IMR-90 (cell line): ENCODE results near the gene SDR9C7.
A peak's percentile ranks its signal among the peaks of the same experiment; 100 is the strongest.

Experiments used
- CEBPB ChIP-seq: IDR thresholded peaks from 2 replicates; pipeline ENCODE4 v1.6.1; 2012; ENCODE audit warnings: low read depth, low read length, improper control_type of control experiment
- CTCF ChIP-seq: conservative IDR thresholded peaks from 2 replicates; pipeline ENCODE4 v1.5.1; 2012; ENCODE audit warnings: mild to moderate bottlenecking, low read depth, low read length, improper control_type of control experiment
- MAFK ChIP-seq: IDR thresholded peaks from 2 replicates; pipeline ENCODE4 v1.6.1; 2012; ENCODE audit warnings: low read depth, low read length, improper control_type of control experiment
- MAZ ChIP-seq: IDR thresholded peaks from 2 replicates; pipeline ENCODE4 v1.6.1; 2012; ENCODE audit warnings: low read depth, mild to moderate bottlenecking, low read length, improper control_type of control experiment, moderate library complexity, borderline replicate concordance
- MXI1 ChIP-seq: IDR thresholded peaks from 2 replicates; pipeline ENCODE4 v1.6.1; 2012; ENCODE audit warnings: low read depth, mild to moderate bottlenecking, low read length, moderate library complexity, borderline replicate concordance
- NFE2L2 ChIP-seq: fragments of 150-350 bp; IDR thresholded peaks from 2 replicates; pipeline ENCODE4 v1.6.1; 2016; ENCODE audit warnings: low read depth, mild to moderate bottlenecking, low read length
- POLR2A ChIP-seq: IDR thresholded peaks from 2 replicates; pipeline ENCODE4 v1.6.1; 2012; ENCODE audit warnings: mild to moderate bottlenecking, low read depth, low read length
- RAD21 ChIP-seq: IDR thresholded peaks from 2 replicates; pipeline ENCODE4 v1.6.1; 2012; ENCODE audit warnings: low read length, improper control_type of control experiment
- RCOR1 ChIP-seq: IDR thresholded peaks from 2 replicates; pipeline ENCODE4 v1.6.1; 2012; ENCODE audit warnings: mild to moderate bottlenecking, low read length, improper control_type of control experiment; ENCODE audit not compliant: insufficient replicate concordance
- RFX5 ChIP-seq: IDR thresholded peaks from 2 replicates; pipeline ENCODE4 v1.8.0; 2012; ENCODE audit warnings: low read depth, mild to moderate bottlenecking, low read length, moderate library complexity
- SMC3 ChIP-seq: fragments of 150-350 bp; IDR thresholded peaks from 2 replicates; pipeline ENCODE4 v1.6.1; 2016; ENCODE audit warnings: low read depth, mild to moderate bottlenecking, antibody characterized with exemption, low read length, moderate library complexity

GRCh38 chr12:56941299-56942017, 7.2 kb upstream of the SDR9C7 start:
- TF ChIP-seq CTCF, result no peak
- TF ChIP-seq CEBPB, result no peak
- TF ChIP-seq POLR2A, result no peak
- no peak for TF ChIP-seq MXI1
- no peak for TF ChIP-seq RAD21
- no peak for TF ChIP-seq SMC3
- TF ChIP-seq RFX5, result no peak
- TF ChIP-seq MAZ, result no peak
- no peak for TF ChIP-seq RCOR1
- TF ChIP-seq NFE2L2, result peak; percentile 87
- 0 out of 2 replicates have a peak, but pooled peaks have one; percentile 15 for TF ChIP-seq MAFK
